PC-3 (cell line): ENCODE results near the gene NANOGP8. TPM values are rescaled to one million over a fixed set of nuclear protein-coding genes. Genes with fewer than 3 reads are reported as not detected.

Experiments used
- ATAC-seq: fragments of 200-7000 bp; cut with Tn5 transposase; 2 replicates; pipeline ENCODE4 v1.9.1; 2020; ENCODE audit warnings: mild to moderate bottlenecking, moderate library complexity
- BruUV-seq: library from RNA; stranded (reverse); fragments of 400-500 nt; replicated peaks from 2 replicates; lab custom pipeline; 2021; lab: Mats Ljungman, UMichigan
- CTCF ChIA-PET: fragments of 300-600 bp; sonication (Branson Sonifier 250); formaldehyde crosslinking; loops from one replicate; lab custom pipeline; 2022; ENCODE audit warnings: antibody characterized with exemption; lab: Charles Lee
- POLR2A ChIA-PET: fragments of 300-600 bp; sonication (Branson Sonifier 250); formaldehyde crosslinking; loops from one replicate; lab custom pipeline; 2022; ENCODE audit warnings: antibody characterized with exemption; ENCODE audit not compliant: unreplicated experiment; lab: Charles Lee
- DNase-seq: peaks from one replicate; pipeline ENCODE4 v3.0.0-alpha.2; 2015
- H2AFZ ChIP-seq: fragments of 300-600 bp; sonication (generic); 2 replicates; pipeline ENCODE4 v1.6.0; 2016; ENCODE audit warnings: antibody characterized with exemption, low read length
- H3F3A ChIP-seq: fragments of 300-600 bp; sonication (generic); one replicate; pipeline ENCODE4 v1.6.0; 2017; ENCODE audit warnings: antibody characterized with exemption, low read length, control low read depth, mild to moderate bottlenecking; ENCODE audit not compliant: unreplicated experiment
- H3K27ac ChIP-seq: fragments of 300-600 bp; sonication (generic); 2 replicates; pipeline ENCODE4 v1.5.1; 2016; ENCODE audit warnings: mild to moderate bottlenecking, low read length
- H3K27me3 ChIP-seq: fragments of 300-600 bp; sonication (generic); 2 replicates; pipeline ENCODE4 v1.6.1; 2016; ENCODE audit warnings: low read length, mixed read lengths
- H3K36me3 ChIP-seq: fragments of 300-600 bp; sonication (generic); 2 replicates; pipeline ENCODE4 v1.6.1; 2016; ENCODE audit warnings: low read depth, mixed run types, low read length, mixed read lengths
- H3K4me1 ChIP-seq: fragments of 300-600 bp; sonication (generic); 2 replicates; pipeline ENCODE4 v1.5.1; 2016; ENCODE audit warnings: low read length; ENCODE audit not compliant: insufficient read depth
- H3K4me2 ChIP-seq: fragments of 300-600 bp; sonication (generic); 2 replicates; pipeline ENCODE4 v1.6.0; 2016; ENCODE audit warnings: low read length
- H3K4me3 ChIP-seq: fragments of 300-600 bp; sonication (generic); 2 replicates; pipeline ENCODE4 v1.5.1; 2016; ENCODE audit warnings: mild to moderate bottlenecking, low read length, mixed read lengths
- H3K79me2 ChIP-seq: fragments of 300-600 bp; sonication (generic); 2 replicates; pipeline ENCODE4 v1.6.1; 2017; ENCODE audit warnings: low read length, mixed read lengths
- H3K9ac ChIP-seq: fragments of 300-600 bp; sonication (generic); 2 replicates; pipeline ENCODE4 v1.6.0; 2016; ENCODE audit warnings: mild to moderate bottlenecking, low read length
- H3K9me2 ChIP-seq: fragments of 300-600 bp; sonication (generic); replicated peaks from 2 replicates; pipeline ENCODE4 v1.6.1; 2016; ENCODE audit warnings: mixed run types, low read length, mixed read lengths
- H3K9me3 ChIP-seq: fragments of 300-600 bp; sonication (generic); 2 replicates; pipeline ENCODE4 v1.6.1; 2016; ENCODE audit warnings: low read length, mixed read lengths
- H4K20me1 ChIP-seq: fragments of 300-600 bp; sonication (generic); 2 replicates; pipeline ENCODE4 v1.6.1; 2016; ENCODE audit warnings: low read length, mixed read lengths
- EZH2 ChIP-seq: fragments of 300-600 bp; sonication (generic); IDR thresholded peaks from one replicate; pipeline ENCODE4 v1.6.1; 2017; ENCODE audit warnings: antibody characterized with exemption, mild to moderate bottlenecking, low read length; ENCODE audit not compliant: unreplicated experiment
- EZH2phosphoT487 ChIP-seq: fragments of 300-600 bp; sonication (generic); IDR thresholded peaks from 2 replicates; pipeline ENCODE4 v1.6.1; 2018; ENCODE audit warnings: mild to moderate bottlenecking, antibody characterized with exemption, low read length, borderline replicate concordance
- intact Hi-C: fragments of 100-400 bp; cut with micrococcal nuclease; formaldehyde crosslinking; loops from 2 replicates; pipeline ENCODE4 v1.9.0; 2023
- total RNA-seq: library from RNA; depleted of rRNA; stranded (reverse); fragments of >200 nt; gene quantifications from 2 replicates; pipeline ENCODE4 v1.2.3, GENCODE V29; 2014
- TF ChIP-seq, protein P1 (sequence below): fragments of 300-600 bp; sonication (generic); conservative IDR thresholded peaks from 2 replicates; pipeline ENCODE4 v1.5.1; 2017; ENCODE audit warnings: antibody characterized with exemption, low read depth, mild to moderate bottlenecking, low read length

The NANOGP8 gene
- total RNA-seq, 1 experiment from 2014 or later, result not detected

- Histone ChIP-seq H3K27me3 (no peaks in the 10 kb centered on the region), H3K4me1 (no peaks in the 10 kb centered on the region), H2AFZ (no peak overlapping the region), H3K4me2 (no peak overlapping the region), H3K27ac (no peak overlapping the region), H3F3A (no peaks in the 10 kb centered on the region), H3K4me3 (no peak overlapping the region), H3K79me2 (no peaks in the 10 kb centered on the region), H3K36me3 (no peaks in the 10 kb centered on the region), H3K9me3 (no peaks in the 10 kb centered on the region), H3K9me2 (no peaks in the 10 kb centered on the region), H4K20me1 (no peaks in the 10 kb centered on the region), H3K9ac (no peak overlapping the region)
- intact Hi-C loops, result no loop called here
- CTCF ChIA-PET, result no interaction called here
- TF ChIP-seq, protein P1, sequence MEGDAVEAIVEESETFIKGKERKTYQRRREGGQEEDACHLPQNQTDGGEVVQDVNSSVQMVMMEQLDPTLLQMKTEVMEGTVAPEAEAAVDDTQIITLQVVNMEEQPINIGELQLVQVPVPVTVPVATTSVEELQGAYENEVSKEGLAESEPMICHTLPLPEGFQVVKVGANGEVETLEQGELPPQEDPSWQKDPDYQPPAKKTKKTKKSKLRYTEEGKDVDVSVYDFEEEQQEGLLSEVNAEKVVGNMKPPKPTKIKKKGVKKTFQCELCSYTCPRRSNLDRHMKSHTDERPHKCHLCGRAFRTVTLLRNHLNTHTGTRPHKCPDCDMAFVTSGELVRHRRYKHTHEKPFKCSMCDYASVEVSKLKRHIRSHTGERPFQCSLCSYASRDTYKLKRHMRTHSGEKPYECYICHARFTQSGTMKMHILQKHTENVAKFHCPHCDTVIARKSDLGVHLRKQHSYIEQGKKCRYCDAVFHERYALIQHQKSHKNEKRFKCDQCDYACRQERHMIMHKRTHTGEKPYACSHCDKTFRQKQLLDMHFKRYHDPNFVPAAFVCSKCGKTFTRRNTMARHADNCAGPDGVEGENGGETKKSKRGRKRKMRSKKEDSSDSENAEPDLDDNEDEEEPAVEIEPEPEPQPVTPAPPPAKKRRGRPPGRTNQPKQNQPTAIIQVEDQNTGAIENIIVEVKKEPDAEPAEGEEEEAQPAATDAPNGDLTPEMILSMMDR, result no peak
- TF ChIP-seq EZH2phosphoT487, result no peak
- TF ChIP-seq EZH2, result no peak
- POLR2A ChIA-PET, result no interaction called here
- ATAC-seq (no peak), DNase-seq (no peak)
- BruUV-seq, result no TSS peak
These were observed 17.1 kb upstream of the NANOGP8 start for GRCh38 chr15:35102186-35102585.

- Histone ChIP-seq H3K4me2 (no peak overlapping the region), H3K27me3 (no peaks in the 10 kb centered on the region), H3K36me3 (no peaks in the 10 kb centered on the region), H3K4me3 (no peak overlapping the region), H4K20me1 (no peaks in the 10 kb centered on the region), H3K4me1 (no peaks in the 10 kb centered on the region), H3K9ac (no peak overlapping the region), H3K79me2 (no peaks in the 10 kb centered on the region), H3K9me3 (no peaks in the 10 kb centered on the region), H3K9me2 (no peaks in the 10 kb centered on the region), H3K27ac (no peak overlapping the region), H3F3A (no peaks in the 10 kb centered on the region), H2AFZ (no peak overlapping the region)
- POLR2A ChIA-PET, result no interaction called here
- DNase-seq (no peak), ATAC-seq (no peak)
- intact Hi-C loops, result no loop called here
- no TSS peak for BruUV-seq
- TF ChIP-seq, protein P1, result no peak
- TF ChIP-seq EZH2, result no peak
- TF ChIP-seq EZH2phosphoT487, result no peak
- CTCF ChIA-PET, result no interaction called here
These were observed 16.2 kb upstream of the NANOGP8 start for GRCh38 chr15:35101335-35101734.

DNA sequence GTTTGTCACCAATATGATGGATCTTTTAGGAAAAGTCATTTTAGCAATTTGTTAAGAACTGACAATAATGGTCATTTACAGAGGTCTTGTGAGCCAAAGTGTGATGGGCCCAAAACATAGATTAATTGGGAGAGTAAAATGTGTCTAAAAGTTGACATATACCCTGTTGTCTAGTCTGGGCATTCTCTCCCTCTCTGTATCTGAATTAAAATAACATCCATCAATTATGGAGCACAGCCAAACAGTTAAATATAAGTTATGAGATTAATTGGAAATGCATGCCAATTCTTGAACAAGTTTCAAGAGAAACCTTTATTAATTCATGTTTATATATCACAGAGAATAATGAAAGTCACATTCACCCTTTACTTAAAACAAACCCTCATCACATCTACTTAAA lies 13.6 kb upstream of the NANOGP8 start:
- Histone ChIP-seq H3F3A (no peaks in the 10 kb centered on the region), H3K27me3 (no peaks in the 10 kb centered on the region), H3K27ac (no peak overlapping the region), H4K20me1 (no peaks in the 10 kb centered on the region), H3K4me3 (no peak overlapping the region), H3K9ac (no peak overlapping the region), H3K79me2 (no peaks in the 10 kb centered on the region), H3K9me2 (no peaks in the 10 kb centered on the region), H3K4me2 (no peak overlapping the region), H2AFZ (no peak overlapping the region), H3K36me3 (no peaks in the 10 kb centered on the region), H3K9me3 (no peaks in the 10 kb centered on the region), H3K4me1 (no peaks in the 10 kb centered on the region)
- DNase-seq, result no peak
- ATAC-seq, result no peak
- CTCF ChIA-PET, result no interaction called here
- POLR2A ChIA-PET, result no interaction called here
- intact Hi-C loops, result no loop called here
- BruUV-seq, result no TSS peak
- TF ChIP-seq, protein P1, result no peak
- TF ChIP-seq EZH2phosphoT487 (no peak), EZH2 (no peak)
